Pons (tissue), 1 donor: ENCODE data around the gene VWA8.
A peak's percentile ranks its signal among the peaks of the same experiment; 100 is the strongest.
"Not testable (repeated sequence)": the region's sequence is repeated elsewhere in the genome, so short reads cannot be mapped to it uniquely, and the experiment has no call there.

Experiments used
- DNase-seq: peaks from one replicate; pipeline ENCODE4 v3.0.0-alpha.2; 2016; ENCODE audit warnings: low spot score

VWA8 gene

GRCh38 chr13:41745496-41745895 is 215.4 kb downstream of the VWA8 start:
- DNase-seq: not testable (repeated sequence)

GRCh38 chr13:41742917-41743552 is 217.9 kb downstream of the VWA8 start:
- DNase-seq: no peak

- no peak for DNase-seq
Observed at GRCh38 chr13:41740479-41740878, 220.4 kb downstream of the VWA8 start.

GRCh38 chr13:41722684-41723535 is 238.0 kb downstream of the VWA8 start:
- no peak for DNase-seq

- DNase-seq: no peak
Observed at GRCh38 chr13:41720839-41721561, 239.9 kb downstream of the VWA8 start.

GRCh38 chr13:41716236-41716635 is 244.7 kb downstream of the VWA8 start:
- DNase-seq: no peak

GRCh38 chr13:41713405-41713804 is 247.5 kb downstream of the VWA8 start:
- no peak for DNase-seq

DNA sequence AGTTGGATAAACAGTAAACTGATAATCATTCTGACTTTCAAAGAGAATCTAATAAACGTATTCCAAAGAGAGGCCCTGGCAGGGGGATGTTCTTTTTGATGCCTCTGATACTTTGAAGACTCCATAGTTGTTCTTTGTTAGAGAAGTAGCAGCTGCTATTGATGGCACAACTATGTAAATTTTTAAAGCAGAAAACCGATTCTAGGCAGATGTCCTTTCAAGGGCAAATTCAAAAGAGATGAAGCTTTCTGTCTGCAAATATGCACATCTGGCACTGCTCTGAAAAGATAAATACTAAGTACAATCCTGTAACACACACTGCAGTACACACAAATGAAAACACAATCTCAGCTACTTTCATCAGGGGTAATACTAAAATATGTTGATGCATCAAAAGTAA is 250.1 kb downstream of the VWA8 start:
- no peak for DNase-seq

GRCh38 chr13:41709511-41709910 is 251.4 kb downstream of the VWA8 start:
- no peak for DNase-seq

DNA sequence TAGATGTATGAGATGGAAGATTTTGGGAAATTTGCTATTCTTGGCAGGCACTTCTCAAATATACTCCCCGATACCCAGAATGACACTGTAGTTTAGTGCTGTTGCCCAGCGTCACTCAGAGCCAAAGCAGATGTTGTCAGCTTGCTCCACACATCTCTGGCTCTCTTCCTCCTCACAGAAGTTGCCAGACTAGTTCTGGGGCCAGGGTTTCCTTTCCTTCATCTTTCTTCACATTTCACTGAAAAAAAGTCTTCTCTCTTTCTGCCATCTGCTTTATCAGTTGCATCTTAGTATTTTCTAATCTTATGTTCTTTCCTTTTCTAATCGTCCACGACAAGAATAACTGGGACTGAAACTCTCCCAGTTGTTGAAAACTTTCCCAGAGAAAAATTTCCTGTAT is 252.2 kb downstream of the VWA8 start:
- peak; percentile 9 for DNase-seq

GRCh38 chr13:41707194-41707821 is 253.6 kb downstream of the VWA8 start:
- no peak for DNase-seq

- no peak for DNase-seq
Observed at GRCh38 chr13:41706152-41706551, 254.8 kb downstream of the VWA8 start.

GRCh38 chr13:41702540-41702939 is 258.4 kb downstream of the VWA8 start:
- no peak for DNase-seq

- no peak for DNase-seq
Observed at GRCh38 chr13:41701676-41702075, 259.2 kb downstream of the VWA8 start.

DNA sequence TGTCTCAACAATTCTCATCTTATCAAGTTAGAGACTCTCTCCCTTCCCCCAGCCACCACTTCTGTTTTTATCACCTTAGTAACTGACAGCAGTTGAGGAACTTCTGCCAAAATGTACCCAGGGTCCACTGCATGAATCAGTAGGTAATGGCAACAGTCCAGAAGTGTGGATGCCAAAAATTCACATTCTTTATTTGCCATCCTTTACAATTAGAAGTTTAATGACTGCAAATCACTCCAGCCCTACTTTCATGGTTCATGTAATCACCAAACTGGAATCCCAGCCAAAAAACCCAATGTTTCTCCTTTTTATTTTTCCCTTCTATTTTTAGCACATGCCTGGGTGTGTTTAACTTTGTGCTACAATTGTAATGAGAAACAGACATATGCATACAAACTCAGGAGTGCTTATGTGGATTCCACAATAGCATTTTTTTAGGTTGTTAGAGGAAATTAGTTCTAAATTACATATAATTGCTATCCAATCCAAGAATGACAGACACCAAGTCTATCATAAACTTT is 260.1 kb downstream of the VWA8 start:
- no peak for DNase-seq

GRCh38 chr13:41699759-41700158 is 261.1 kb downstream of the VWA8 start:
- DNase-seq: no peak

- no peak for DNase-seq
Observed at GRCh38 chr13:41697578-41697977, 263.3 kb downstream of the VWA8 start.

- DNase-seq: no peak
Observed at GRCh38 chr13:41696163-41697003, 264.5 kb downstream of the VWA8 start.

- DNase-seq: no peak
Observed at GRCh38 chr13:41694545-41695301, 266.2 kb downstream of the VWA8 start.

- DNase-seq: no peak
Observed at GRCh38 chr13:41693434-41693833, 267.5 kb downstream of the VWA8 start.
